WERI-Rb-1 (cell line): ENCODE results near the gene DAB2IP.

Experiments used
- DNase-seq: peaks from one replicate; pipeline ENCODE4 v3.0.0-alpha.2; 2020
- H3K27ac ChIP-seq: fragments of 250-450 bp; sonication (Bioruptor Pico); 2 replicates; pipeline ENCODE4 v1.5.1; 2020; ENCODE audit warnings: mild to moderate bottlenecking, moderate library complexity
- H3K27me3 ChIP-seq: fragments of 250-450 bp; sonication (Bioruptor Pico); 2 replicates; pipeline ENCODE4 v1.5.1; 2021; ENCODE audit warnings: mild to moderate bottlenecking, low read depth, moderate library complexity; ENCODE audit not compliant: insufficient read depth, severe bottlenecking
- H3K36me3 ChIP-seq: fragments of 250-450 bp; sonication (Bioruptor Pico); 2 replicates; pipeline ENCODE4 v1.5.1; 2020; ENCODE audit warnings: mild to moderate bottlenecking, moderate library complexity
- H3K4me3 ChIP-seq: 2 replicates; pipeline ENCODE4 v1.5.1; 2011; ENCODE audit warnings: low read depth, mild to moderate bottlenecking, control low read depth, low read length
- H3K9me3 ChIP-seq: fragments of 250-450 bp; sonication (Bioruptor Pico); 2 replicates; pipeline ENCODE4 v1.5.1; 2021; ENCODE audit warnings: mild to moderate bottlenecking, moderate library complexity; ENCODE audit not compliant: severe bottlenecking
- TF ChIP-seq, protein P1 (sequence below): IDR thresholded peaks from 2 replicates; pipeline ENCODE4 v1.5.1; 2011; ENCODE audit warnings: low read depth, mild to moderate bottlenecking, control low read depth, inconsistent platforms, low read length

The DAB2IP gene

DNA sequence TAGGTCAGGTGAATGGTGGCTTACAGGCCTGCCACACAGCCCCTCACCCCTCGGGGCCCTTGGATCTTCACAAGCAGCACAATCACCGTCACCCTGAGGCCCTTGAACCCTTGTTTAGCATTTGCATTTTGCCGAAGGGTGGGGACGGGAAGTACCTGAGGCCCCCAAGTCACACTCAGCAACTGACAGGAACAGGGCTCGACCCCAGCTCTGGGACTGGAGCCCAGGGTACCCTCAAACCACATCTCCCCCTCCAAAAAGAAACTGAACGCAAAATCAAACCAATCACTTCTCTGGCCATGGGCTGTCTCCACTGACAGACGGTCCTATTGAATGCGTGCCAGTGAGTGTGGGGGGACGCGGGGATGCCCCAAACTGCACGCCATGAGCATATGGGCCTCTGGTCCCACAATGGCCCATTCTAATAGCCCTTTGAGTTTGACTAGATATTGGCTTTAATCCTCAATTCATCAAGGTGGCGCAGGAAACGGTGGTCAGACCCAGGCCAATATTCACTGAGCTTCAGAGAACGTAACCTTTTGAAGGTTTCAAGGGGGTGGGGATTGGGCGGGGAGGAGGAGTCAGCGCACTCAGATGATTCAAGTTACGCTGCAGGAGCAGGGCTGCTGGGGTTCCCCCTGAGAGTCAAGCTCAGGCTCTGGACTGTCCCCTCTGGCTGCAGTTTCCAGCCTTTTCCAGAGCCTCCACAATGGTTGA, 176.0 kb downstream of the DAB2IP start:
- H3K27ac ChIP-seq, result no peak overlapping the region
- no peaks in the 10 kb centered on the region for H3K9me3 ChIP-seq
- no peak for DNase-seq
- H3K4me3 ChIP-seq, result no peak overlapping the region
- H3K27me3 ChIP-seq, result no peaks in the 10 kb centered on the region
- TF ChIP-seq, protein P1, sequence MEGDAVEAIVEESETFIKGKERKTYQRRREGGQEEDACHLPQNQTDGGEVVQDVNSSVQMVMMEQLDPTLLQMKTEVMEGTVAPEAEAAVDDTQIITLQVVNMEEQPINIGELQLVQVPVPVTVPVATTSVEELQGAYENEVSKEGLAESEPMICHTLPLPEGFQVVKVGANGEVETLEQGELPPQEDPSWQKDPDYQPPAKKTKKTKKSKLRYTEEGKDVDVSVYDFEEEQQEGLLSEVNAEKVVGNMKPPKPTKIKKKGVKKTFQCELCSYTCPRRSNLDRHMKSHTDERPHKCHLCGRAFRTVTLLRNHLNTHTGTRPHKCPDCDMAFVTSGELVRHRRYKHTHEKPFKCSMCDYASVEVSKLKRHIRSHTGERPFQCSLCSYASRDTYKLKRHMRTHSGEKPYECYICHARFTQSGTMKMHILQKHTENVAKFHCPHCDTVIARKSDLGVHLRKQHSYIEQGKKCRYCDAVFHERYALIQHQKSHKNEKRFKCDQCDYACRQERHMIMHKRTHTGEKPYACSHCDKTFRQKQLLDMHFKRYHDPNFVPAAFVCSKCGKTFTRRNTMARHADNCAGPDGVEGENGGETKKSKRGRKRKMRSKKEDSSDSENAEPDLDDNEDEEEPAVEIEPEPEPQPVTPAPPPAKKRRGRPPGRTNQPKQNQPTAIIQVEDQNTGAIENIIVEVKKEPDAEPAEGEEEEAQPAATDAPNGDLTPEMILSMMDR, result no peak
- H3K36me3 ChIP-seq, result no peaks in the 10 kb centered on the region

DNA sequence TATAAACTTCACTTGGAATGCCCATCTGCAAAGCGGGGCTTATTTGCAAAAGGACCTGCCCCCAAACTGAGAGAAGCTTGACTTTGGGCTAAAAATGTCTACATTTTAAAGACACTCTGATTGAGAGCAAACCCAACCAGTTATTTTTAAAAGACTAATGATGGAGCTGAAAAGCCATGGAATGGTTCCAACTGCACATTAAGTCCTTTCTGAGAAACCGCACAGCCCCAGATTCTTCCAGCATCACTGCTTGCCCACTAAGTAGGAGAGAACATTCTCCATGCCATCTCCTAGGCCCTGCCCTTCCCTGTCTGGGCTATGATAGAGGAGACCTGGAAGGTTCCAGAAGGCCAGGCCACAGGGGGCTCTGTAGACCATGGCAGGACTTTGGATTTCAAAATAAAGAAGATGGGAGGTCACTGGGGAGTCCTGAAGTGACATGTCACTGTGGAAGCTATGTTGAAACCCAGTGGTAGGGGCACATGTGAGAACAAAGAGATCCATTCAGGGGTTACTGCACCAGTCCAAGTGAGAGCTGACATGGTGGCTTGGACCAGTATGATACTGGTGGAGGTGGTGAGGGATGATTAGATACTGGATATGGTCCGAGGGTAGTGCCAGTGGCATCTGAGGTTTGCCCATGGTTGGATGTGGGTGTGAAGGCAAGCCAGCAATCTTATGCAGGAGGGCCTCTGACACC, 179.2 kb downstream of the DAB2IP start:
- H3K4me3 ChIP-seq, result no peak overlapping the region
- no peak for DNase-seq
- H3K27ac ChIP-seq, result no peak overlapping the region
- H3K9me3 ChIP-seq, result no peaks in the 10 kb centered on the region
- TF ChIP-seq, protein P1, result no peak
- H3K36me3 ChIP-seq, result no peaks in the 10 kb centered on the region
- no peaks in the 10 kb centered on the region for H3K27me3 ChIP-seq

DNA sequence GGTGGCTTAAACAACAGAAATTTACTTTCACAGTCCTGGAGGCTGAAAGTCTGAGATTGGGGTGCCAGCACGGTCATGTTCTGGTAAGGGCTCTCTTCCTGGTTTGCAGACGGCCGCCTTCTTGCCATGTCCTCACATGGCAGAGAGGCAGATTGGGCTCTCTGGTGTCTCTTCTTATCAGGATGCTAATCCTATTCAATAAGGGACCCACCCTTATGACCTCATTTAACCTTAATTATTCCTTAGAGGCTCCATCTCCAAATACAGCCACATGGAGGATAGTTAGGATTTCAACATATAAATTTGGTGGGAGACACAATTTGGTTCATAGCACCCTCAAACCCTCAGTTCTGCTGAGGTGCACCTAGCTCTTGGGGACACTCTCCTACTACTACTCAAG, 180.4 kb downstream of the DAB2IP start:
- Histone ChIP-seq H3K9me3 (no peaks in the 10 kb centered on the region), H3K27ac (no peak overlapping the region), H3K27me3 (no peaks in the 10 kb centered on the region), H3K4me3 (no peak overlapping the region), H3K36me3 (no peaks in the 10 kb centered on the region)
- TF ChIP-seq, protein P1, result no peak
- DNase-seq, result no peak

DNA sequence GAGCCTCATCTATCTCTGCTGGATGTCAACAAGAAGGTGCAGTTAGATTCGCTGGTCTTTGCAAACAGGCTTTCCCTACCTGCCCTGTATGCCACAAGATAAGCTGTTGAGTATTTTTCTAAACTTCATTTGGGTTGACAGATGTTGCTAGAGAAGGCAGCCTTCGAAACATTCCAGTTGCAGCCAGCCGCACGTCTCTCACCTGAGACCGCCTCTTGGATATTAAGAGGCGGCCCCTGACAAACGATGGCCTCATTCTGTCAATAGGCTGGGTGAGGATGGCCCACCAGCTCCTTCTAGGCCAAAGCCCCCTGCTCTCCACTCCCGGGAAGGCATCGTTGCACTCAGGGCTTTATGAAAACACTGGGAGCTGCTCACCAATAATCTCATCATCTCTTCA, 181.6 kb downstream of the DAB2IP start:
- H3K27me3 ChIP-seq, result no peaks in the 10 kb centered on the region
- DNase-seq, result peak; percentile 16
- H3K4me3 ChIP-seq, result no peak overlapping the region
- TF ChIP-seq, protein P1, result no peak
- no peaks in the 10 kb centered on the region; the same call in 1 of the 2 replicates for H3K36me3 ChIP-seq
- H3K9me3 ChIP-seq, result no peaks in the 10 kb centered on the region
- H3K27ac ChIP-seq, result no peak overlapping the region
